Measurements from ENCODE around the gene APPBP2.

- TF ChIP-seq, protein P1, sequence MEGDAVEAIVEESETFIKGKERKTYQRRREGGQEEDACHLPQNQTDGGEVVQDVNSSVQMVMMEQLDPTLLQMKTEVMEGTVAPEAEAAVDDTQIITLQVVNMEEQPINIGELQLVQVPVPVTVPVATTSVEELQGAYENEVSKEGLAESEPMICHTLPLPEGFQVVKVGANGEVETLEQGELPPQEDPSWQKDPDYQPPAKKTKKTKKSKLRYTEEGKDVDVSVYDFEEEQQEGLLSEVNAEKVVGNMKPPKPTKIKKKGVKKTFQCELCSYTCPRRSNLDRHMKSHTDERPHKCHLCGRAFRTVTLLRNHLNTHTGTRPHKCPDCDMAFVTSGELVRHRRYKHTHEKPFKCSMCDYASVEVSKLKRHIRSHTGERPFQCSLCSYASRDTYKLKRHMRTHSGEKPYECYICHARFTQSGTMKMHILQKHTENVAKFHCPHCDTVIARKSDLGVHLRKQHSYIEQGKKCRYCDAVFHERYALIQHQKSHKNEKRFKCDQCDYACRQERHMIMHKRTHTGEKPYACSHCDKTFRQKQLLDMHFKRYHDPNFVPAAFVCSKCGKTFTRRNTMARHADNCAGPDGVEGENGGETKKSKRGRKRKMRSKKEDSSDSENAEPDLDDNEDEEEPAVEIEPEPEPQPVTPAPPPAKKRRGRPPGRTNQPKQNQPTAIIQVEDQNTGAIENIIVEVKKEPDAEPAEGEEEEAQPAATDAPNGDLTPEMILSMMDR (IDR thresholded peaks at IDR 0.05), result no peak
- TF ChIP-seq ZFX (IDR thresholded peaks at IDR 0.05; ENCODE audit: borderline replicate concordance), result no peak
These were observed 15.3 kb downstream of the APPBP2 start for GRCh38 chr17:60510723-60511122.

All from 22Rv1 (cell line).